Measurements from ENCODE around the gene DBN1.
"Not testable (repeated sequence)": the region's sequence is repeated elsewhere in the genome, so short reads cannot be mapped to it uniquely, and the experiment has no call there.

DBN1 gene

DNA sequence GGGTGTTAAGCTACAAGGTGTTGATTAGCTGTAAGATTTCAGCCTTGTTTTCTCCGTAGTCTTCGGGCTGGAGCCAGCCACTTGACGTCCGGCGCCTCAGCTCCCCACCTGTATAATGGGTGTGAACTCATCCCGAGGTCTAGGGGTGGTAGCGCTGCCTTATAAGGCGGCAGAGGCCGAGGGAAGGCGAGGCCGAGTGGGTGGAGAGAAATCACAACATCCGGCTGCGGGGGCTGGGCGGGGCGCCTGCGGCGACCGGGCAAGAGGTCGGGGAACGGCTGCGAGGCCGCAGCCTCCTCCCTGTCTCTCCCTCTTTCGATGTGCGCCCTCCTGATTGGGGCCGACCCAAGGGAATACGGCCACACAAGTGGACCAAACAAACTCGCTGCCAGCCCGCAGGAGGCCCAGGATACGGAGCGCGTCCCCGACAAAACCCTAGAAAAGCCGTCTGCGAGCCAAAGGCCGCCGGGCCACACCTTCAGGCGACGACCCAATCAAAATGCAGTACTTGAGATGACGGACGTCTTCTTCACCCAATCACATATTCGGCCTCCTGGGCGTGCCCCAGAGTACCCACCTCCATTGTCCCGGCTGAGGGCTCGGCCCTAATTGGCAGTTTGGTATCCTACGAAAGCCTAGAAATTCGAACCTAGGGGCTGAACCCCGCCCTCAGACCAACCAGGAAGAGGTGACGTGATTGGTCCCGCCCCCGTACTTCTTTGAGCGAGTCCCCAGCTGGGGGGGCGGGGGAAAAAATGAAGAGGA is 47.5 kb downstream of the DBN1 start:
- DNase-seq (ENCODE audit: low read depth), result peak; percentile 100
- H3K4me3 ChIP-seq (ENCODE audit: low read depth, low read length), result peak overlapping the region; percentile 60
- TF ChIP-seq, protein P1, sequence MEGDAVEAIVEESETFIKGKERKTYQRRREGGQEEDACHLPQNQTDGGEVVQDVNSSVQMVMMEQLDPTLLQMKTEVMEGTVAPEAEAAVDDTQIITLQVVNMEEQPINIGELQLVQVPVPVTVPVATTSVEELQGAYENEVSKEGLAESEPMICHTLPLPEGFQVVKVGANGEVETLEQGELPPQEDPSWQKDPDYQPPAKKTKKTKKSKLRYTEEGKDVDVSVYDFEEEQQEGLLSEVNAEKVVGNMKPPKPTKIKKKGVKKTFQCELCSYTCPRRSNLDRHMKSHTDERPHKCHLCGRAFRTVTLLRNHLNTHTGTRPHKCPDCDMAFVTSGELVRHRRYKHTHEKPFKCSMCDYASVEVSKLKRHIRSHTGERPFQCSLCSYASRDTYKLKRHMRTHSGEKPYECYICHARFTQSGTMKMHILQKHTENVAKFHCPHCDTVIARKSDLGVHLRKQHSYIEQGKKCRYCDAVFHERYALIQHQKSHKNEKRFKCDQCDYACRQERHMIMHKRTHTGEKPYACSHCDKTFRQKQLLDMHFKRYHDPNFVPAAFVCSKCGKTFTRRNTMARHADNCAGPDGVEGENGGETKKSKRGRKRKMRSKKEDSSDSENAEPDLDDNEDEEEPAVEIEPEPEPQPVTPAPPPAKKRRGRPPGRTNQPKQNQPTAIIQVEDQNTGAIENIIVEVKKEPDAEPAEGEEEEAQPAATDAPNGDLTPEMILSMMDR (IDR thresholded peaks at IDR 0.05; ENCODE audit: insufficient read depth, low read depth, low read length, missing control alignments), result no peak

DNA sequence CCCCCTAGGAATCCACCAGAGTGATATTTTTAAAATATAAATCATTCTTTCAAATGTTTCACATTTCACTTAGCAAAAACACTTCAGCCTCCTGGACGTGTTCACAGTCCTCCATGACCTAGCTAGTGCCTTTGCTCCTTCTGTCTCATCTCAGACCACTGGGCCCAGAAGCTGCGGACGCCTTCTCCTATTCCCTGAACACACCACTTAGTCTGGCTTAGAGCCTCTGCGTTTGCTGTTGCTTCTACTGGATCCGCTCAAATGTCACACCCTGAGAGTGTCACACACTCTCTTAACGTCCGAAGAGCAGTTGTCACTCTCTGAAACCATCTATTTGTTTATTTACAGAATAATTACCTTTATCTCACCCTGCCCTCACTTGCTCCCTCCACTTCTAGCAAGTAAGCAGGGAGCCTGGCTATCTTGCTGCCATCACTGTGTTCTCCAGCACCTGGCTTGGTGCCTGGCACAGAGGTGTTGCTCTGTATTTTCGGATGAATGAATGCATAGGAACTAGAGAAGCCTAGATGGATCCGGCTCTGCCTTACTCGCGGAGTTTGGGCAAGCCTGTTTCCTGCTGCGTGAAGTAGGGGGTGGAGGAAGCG is 48.1 kb downstream of the DBN1 start:
- no peak for DNase-seq (ENCODE audit: low read depth)
- TF ChIP-seq, protein P1 (IDR thresholded peaks at IDR 0.05; ENCODE audit: insufficient read depth, low read depth, low read length, missing control alignments), result no peak
- H3K4me3 ChIP-seq (ENCODE audit: low read depth, low read length), result peak overlapping the region; percentile 60

DNA sequence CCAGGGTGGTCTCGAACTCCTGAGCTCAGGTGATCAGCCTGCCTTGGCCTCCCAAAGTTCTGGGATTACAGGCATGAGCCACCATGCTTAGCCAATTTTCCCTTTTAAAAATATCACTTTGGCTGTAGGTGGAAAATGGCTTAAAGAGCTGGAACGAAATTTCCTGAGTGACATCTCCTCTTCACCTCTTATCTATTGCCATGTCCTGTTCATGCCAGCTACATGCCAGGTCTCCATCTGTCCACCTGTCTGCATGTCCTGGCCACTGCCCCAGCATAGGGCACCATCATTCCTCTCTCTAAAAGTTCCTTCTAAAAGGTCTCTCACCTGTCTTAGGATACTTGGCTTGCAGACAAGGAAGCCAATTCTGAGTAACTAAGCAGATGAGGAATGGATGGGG is 49.8 kb downstream of the DBN1 start:
- TF ChIP-seq, protein P1 (IDR thresholded peaks at IDR 0.05; ENCODE audit: insufficient read depth, low read depth, low read length, missing control alignments), result no peak
- H3K4me3 ChIP-seq (ENCODE audit: low read depth, low read length), result no peak overlapping the region
- DNase-seq (ENCODE audit: low read depth), result no peak

DNA sequence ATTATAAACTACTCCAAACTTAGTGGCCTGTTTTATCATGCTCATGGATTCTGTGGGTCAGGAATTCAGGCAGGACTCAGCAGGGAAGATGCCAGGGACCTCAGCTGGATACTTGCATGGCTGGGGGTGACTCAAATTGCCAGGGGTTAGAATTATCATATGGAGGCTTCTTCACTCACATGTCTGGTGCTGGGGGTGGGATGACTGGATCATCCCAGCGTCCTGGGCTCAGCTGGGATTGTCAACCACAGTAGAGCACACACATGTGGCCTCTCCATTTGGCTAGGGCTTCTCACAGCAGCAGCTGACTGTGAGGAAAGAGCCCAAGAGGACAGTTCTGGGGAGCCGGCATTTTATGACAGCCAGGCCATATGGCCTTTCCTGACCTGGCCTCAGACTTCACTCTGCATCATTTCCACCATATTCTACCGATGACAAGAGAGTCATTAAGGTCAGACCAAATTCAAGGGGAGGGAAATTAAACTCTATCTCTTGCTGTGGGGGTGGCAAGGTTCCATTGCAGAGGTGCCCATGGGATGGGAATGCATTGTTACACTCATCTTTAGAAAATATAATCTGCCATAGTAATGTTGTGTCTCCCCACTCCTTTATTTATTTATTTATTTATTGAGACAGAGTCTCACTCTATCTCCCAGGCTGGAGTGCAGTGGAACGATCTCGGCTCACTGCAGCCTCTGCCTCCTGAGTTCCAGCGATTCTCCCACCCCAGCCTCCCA is 52.2 kb downstream of the DBN1 start:
- TF ChIP-seq, protein P1 (IDR thresholded peaks at IDR 0.05; ENCODE audit: insufficient read depth, low read depth, low read length, missing control alignments), result no peak
- no peak for DNase-seq (ENCODE audit: low read depth)
- H3K4me3 ChIP-seq (ENCODE audit: low read depth, low read length), result no peak overlapping the region

DNA sequence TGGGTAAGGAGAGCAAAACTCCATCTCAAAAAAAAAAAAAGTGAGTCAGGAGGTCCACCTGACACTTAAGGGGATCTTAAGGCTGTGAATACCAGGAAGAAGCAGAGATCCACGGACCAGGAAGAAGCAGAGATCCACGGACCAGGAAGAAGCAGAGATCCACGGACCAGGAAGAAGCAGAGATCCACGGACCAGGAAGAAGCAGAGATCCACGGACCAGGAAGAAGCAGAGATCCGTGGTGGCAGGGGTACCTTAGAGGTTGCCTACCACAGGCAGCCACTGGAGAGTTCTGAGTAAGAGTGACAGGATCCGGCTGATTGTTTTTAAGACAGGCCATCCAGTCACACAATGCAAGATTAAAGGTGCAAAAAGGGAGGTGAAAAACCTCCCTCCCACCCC is 53.0 kb downstream of the DBN1 start:
- H3K4me3 ChIP-seq (ENCODE audit: low read depth, low read length); DNase-seq (ENCODE audit: low read depth): not testable (repeated sequence)

DNA sequence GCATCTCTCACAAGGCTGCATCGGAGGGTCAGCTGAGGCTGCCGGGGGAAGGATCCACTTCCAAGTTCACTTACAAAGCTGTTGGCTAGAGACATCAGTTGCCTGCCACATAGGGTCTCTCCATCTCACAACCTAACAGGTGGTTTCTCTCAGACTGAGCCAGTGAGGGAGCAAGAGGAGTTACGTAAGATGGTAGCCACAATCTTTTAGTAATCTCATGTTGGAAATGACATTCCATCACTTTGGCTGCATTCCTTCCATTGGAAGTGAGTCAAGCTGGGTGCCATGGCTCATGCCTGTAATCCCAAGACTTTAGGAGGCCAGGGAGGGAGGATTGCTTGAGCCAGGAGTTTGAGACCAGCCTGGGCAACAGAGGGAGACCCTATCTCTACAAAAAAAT is 54.4 kb downstream of the DBN1 start:
- H3K4me3 ChIP-seq (ENCODE audit: low read depth, low read length), result no peak overlapping the region
- DNase-seq (ENCODE audit: low read depth), result no peak
- TF ChIP-seq, protein P1 (IDR thresholded peaks at IDR 0.05; ENCODE audit: insufficient read depth, low read depth, low read length, missing control alignments), result no peak

DNA sequence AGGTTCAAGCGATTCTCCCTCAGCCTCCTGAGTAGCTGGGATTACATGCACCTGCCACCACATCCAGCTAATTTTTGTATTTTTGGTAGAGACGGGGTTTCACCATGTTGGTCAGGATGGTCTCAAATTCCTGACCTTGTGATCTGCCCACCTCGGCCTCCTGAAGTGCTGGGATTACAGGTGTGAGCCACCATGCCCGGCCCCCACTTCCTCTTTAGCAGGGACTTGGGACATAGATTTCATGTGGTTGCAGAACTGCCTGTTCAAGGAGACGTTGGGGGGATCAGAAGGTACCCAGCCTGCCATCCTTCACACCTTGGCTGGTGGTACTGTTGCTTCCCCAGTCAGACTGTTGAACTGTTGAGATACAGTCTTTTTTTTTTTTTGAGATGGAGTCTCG is 56.4 kb downstream of the DBN1 start:
- not testable (repeated sequence) for DNase-seq (ENCODE audit: low read depth); H3K4me3 ChIP-seq (ENCODE audit: low read depth, low read length)
